ENCODE data around the gene CDX2. TPM values are rescaled to one million over a fixed set of nuclear protein-coding genes. Genes with fewer than 3 reads are reported as not detected.

CDX2 gene
- total and polyA plus RNA-seq, 2 experiments from 2014 or later = 34.6 to 60.6 TPM

- 84% methylated on average over 11 of the region's 11 CpGs for WGBS (ENCODE audit: low lambda C conversion rate, missing lambda C conversion rate)
- Histone ChIP-seq H3K36me3 (replicated peaks; ENCODE audit: insufficient read depth, low read depth) (no peaks in the 10 kb centered on the region), H2AFZ (peak overlapping the region; percentile 94), H3K9me3 (ENCODE audit: low read depth) (no peaks in the 10 kb centered on the region), H3K27ac (peak overlapping the region; percentile 96), H3K4me1 (ENCODE audit: insufficient read depth) (peaks cover 13% of the 10 kb centered on the region), H3K79me2 (no peaks in the 10 kb centered on the region), H3K9me2 (replicated peaks; ENCODE audit: insufficient read depth) (no peaks in the 10 kb centered on the region), H3K4me2 (peak overlapping the region; percentile 92), H3K27me3 (peaks cover 16% of the 10 kb centered on the region), H4K20me1 (ENCODE audit: insufficient read depth, poor library complexity, severe bottlenecking) (no peaks in the 10 kb centered on the region), H3K4me3 (no peak overlapping the region)
- no peak for TF ChIP-seq EZH2 (IDR thresholded peaks at IDR 0.05; ENCODE audit: borderline replicate concordance)
- TF ChIP-seq CTCF (IDR thresholded peaks at IDR 0.05; ENCODE audit: poor library complexity) = no peak
- TF ChIP-seq EZH2phosphoT487 (IDR thresholded peaks at IDR 0.05; ENCODE audit: low read depth, severe bottlenecking, unreplicated experiment) = no peak
- DNase-seq (ENCODE audit: low spot score) = no peak
Observed at GRCh38 chr13:27955014-27955591, 14.0 kb downstream of the CDX2 start.

- Histone ChIP-seq H3K9me2 (replicated peaks; ENCODE audit: insufficient read depth) (no peaks in the 10 kb centered on the region), H2AFZ (peak overlapping the region; percentile 94), H3K36me3 (replicated peaks; ENCODE audit: insufficient read depth, low read depth) (no peaks in the 10 kb centered on the region), H4K20me1 (ENCODE audit: insufficient read depth, poor library complexity, severe bottlenecking) (no peaks in the 10 kb centered on the region), H3K4me3 (peak overlapping the region; percentile 60), H3K27me3 (peaks cover 14% of the 10 kb centered on the region), H3K9me3 (ENCODE audit: low read depth) (no peaks in the 10 kb centered on the region), H3K27ac (peak overlapping the region; percentile 96), H3K79me2 (no peaks in the 10 kb centered on the region), H3K4me1 (ENCODE audit: insufficient read depth) (peaks cover 7% of the 10 kb centered on the region), H3K4me2 (peak overlapping the region; percentile 92)
- DNase-seq (ENCODE audit: low spot score) = peak; percentile 76
- TF ChIP-seq EZH2phosphoT487 (IDR thresholded peaks at IDR 0.05; ENCODE audit: low read depth, severe bottlenecking, unreplicated experiment) (no peak), EZH2 (IDR thresholded peaks at IDR 0.05; ENCODE audit: borderline replicate concordance) (peak; percentile 7)
- 2% methylated on average over 53 of the region's 56 CpGs for WGBS (ENCODE audit: low lambda C conversion rate, missing lambda C conversion rate)
Observed at GRCh38 chr13:27954406-27954851, 14.7 kb downstream of the CDX2 start.

- no peaks in the 10 kb centered on the region for H3K9me3 ChIP-seq (ENCODE audit: low read depth)
- peak; percentile 93 for DNase-seq (ENCODE audit: low spot score)
- peak overlapping the region; percentile 92 for H3K4me2 ChIP-seq
- H3K79me2 ChIP-seq = no peaks in the 10 kb centered on the region
- peak; percentile 84 for TF ChIP-seq CTCF (IDR thresholded peaks at IDR 0.05; ENCODE audit: poor library complexity)
- TF ChIP-seq EZH2phosphoT487 (IDR thresholded peaks at IDR 0.05; ENCODE audit: low read depth, severe bottlenecking, unreplicated experiment) = no peak
- TF ChIP-seq EZH2 (IDR thresholded peaks at IDR 0.05; ENCODE audit: borderline replicate concordance) = peak; percentile 35
- H3K4me1 ChIP-seq (ENCODE audit: insufficient read depth) = peaks cover 7% of the 10 kb centered on the region
- peak overlapping the region; percentile 60 for H3K4me3 ChIP-seq
- H3K27ac ChIP-seq = peak overlapping the region; percentile 96
- H4K20me1 ChIP-seq (ENCODE audit: insufficient read depth, poor library complexity, severe bottlenecking) = no peaks in the 10 kb centered on the region
- H3K36me3 ChIP-seq (replicated peaks; ENCODE audit: insufficient read depth, low read depth) = no peaks in the 10 kb centered on the region
- peaks cover 12% of the 10 kb centered on the region for H3K27me3 ChIP-seq
- H3K9me2 ChIP-seq (replicated peaks; ENCODE audit: insufficient read depth) = no peaks in the 10 kb centered on the region
- WGBS (ENCODE audit: low lambda C conversion rate, missing lambda C conversion rate) = 3% methylated on average over 41 of the region's 71 CpGs
- peak overlapping the region; percentile 94 for H2AFZ ChIP-seq
Observed at GRCh38 chr13:27953676-27954405, 15.3 kb downstream of the CDX2 start.
